Adrenal gland (tissue), 12 donors: ENCODE measurements around the gene ANKS6. TPM values are rescaled to one million over a fixed set of nuclear protein-coding genes. Genes with fewer than 3 reads are reported as not detected.

ENCODE experiments used
- DNase-seq, 7 donors: peaks; one replicate each; pipeline ENCODE4 v3.0.0-alpha.2; 2019 to 2020
- H3K27ac ChIP-seq, 5 donors: fragments of 200-600 bp; sonication (generic) in 4 of 5; 1 replicate in 3 of 5; 2 replicates in 2 of 5; pipeline versions ENCODE4 v1.5.1 to v1.8.0; 2016 to 2020; ENCODE audit warnings: mild to moderate bottlenecking in 1 of 5
- H3K27me3 ChIP-seq: fragments of 200-600 bp; 2 replicates; pipeline ENCODE4 v1.8.0; 2021
- H3K36me3 ChIP-seq, 2 donors: fragments of 200-600 bp; replicated peaks in 1 of 2; 1 replicate in 1 of 2; 2 replicates in 1 of 2; pipeline versions ENCODE4 v1.5.1 to v1.8.0; 2018 to 2022
- H3K4me1 ChIP-seq, 2 donors: fragments of 200-600 bp; replicated peaks in 1 of 2; 1 replicate in 1 of 2; 2 replicates in 1 of 2; pipeline versions ENCODE4 v1.5.1 to v1.8.0; 2018 to 2021
- H3K4me3 ChIP-seq, 4 donors: fragments of 200-600 bp; sonication (generic) in 3 of 4; one replicate each; pipeline ENCODE4 v1.5.1; 2016 to 2018
- H3K9me3 ChIP-seq, 3 donors: fragments of 200-600 bp; sonication (generic) in 1 of 3; replicated peaks in 1 of 3; 1 replicate in 2 of 3; 2 replicates in 1 of 3; pipeline versions ENCODE4 v1.5.1 to v1.8.0; 2016 to 2021
- POLR2A ChIP-seq, 2 donors: fragments of 450-650 bp; IDR thresholded peaks; one replicate each; pipeline ENCODE4 v1.6.1; 2017; ENCODE audit warnings: antibody characterized with exemption in 2 of 2, mild to moderate bottlenecking in 2 of 2, moderate library complexity in 1 of 2
- WGBS, 4 donors: extraction: QIAGEN DNeasy Blood & Tissue Kit in 2 of 4; methylation state at CpG; one replicate each; pipeline versions ENCODE4 v1.1.5 to v1.1.7; 2013 to 2017; 5-methylcytosine and 5-hydroxymethylcytosine counted together
- intact Hi-C, 2 donors: fragments of 100-400 bp; cut with DNase I; formaldehyde crosslinking; loops; one replicate each; pipeline versions ENCODE4 v1.14.1 to v1.15.0; 2022 to 2023
- polyA plus RNA-seq, 3 donors: library from polyadenylated mRNA; stranded (reverse); fragments of 200-250 nt in 2 of 3; fragments of 350-450 nt in 1 of 3; fragmentation: Illumina TruSeq in 1 of 3; extraction: RNeasy Lipid Tissue Mini Kit (QIAGEN cat#74804) in 1 of 3; gene quantifications; one replicate each; pipeline ENCODE4 v1.2.3, GENCODE V29; 2013 to 2014
- total RNA-seq, 9 donors: library from RNA; depleted of rRNA in 4 of 9; stranded (reverse); fragments of >200 nt in 4 of 9; fragments of 120-200 nt in 1 of 9; fragmentation: NEBNext Ultra II Directional in 1 of 9; extraction: Animal tissue kit (Norgen Biotek cat#: 25700) in 1 of 9; gene quantifications; one replicate each; pipeline versions ENCODE4 v1.1.0 to v1.2.4, GENCODE V29; 2013 to 2023
- TF ChIP-seq, protein P1 (sequence below), 6 experiments: fragments of 450-650 bp in 4 of 6; fragments of 200-600 bp in 2 of 6; sonication (generic) in 1 of 6; IDR thresholded peaks; 1 replicate in 5 of 6; 2 replicates in 1 of 6; pipeline versions ENCODE4 v1.5.1 to v1.8.0; 2016 to 2021; ENCODE audit warnings: antibody characterized with exemption in 6 of 6, mild to moderate bottlenecking in 2 of 6, moderate library complexity in 1 of 6
- donor health status: healthy with polysubstance abuse.
- donor health status: Bipolar disorder and iron deficiency.
- donor health status: DM: yes; HTN: yes; CAD: no.
- donor health status: DM: no; HTN: no; CAD: no.
- donor health status: DM: no; HTN: no; CAD: no.
- donor health status: DM: yes; HTN: yes; CAD: no.

ANKS6 gene
- total and polyA plus RNA-seq, 12 donors: 4.3 to 28.4 (median 14.9) TPM

DNA sequence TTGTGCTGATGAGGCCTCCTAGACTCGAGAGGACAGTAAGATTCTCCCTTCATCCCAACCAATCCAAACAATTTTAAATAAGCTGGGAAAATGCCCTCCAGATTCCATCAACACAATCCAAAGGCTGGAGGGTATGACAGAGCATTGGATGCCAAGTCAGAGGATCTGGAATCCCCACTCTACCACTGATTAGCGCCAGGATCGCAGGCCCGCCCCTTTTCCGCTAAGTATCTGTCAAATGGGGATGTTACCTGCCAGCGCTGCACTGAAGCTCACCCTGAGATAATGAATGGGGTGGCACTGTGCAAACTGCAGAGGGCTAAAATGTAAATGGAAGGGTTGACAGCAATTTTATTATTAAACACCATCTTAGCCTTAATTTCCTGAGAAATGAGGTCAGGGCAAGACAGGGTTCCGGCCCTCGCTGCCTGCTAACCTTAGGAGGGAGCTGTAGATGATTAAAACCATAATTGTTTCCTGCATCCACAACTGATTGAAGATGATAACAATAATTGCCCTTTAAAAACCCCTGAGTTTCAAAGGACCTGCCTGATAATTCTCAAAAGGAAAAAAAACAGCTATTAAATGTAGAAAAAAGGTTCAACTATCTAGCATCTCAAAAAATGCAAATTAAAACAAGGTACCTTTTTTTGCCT is 56.0 kb downstream of the ANKS6 start:
- 89 to 90% (median 90%) methylated on average over 8 of the region's 8 CpGs for WGBS, 4 donors

DNA sequence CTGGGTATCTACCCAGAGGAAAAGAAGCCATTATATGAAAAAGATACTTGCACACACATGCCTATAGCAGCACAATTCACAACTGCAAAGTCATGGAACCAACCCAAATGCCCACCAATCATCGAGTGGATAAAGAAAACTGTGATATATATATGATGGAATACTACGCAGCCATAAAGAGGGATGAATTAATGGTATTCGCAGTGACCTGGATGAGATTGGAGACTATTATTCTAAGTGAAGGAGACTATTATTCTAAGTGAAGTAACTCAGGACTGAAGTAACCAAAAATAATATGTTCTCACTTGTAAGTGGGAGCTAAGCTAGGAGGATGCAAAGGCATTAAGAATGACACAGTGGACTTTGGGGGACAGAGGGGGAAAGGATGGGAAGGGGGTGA is 57.6 kb downstream of the ANKS6 start:
- no peak overlapping the region for H3K27ac ChIP-seq
- intact Hi-C loops: no loop called here
- H3K36me3 ChIP-seq: peaks cover 0 to 5% of the 10 kb centered on the region in 2 donors
- no peaks in the 10 kb centered on the region for H3K4me1 ChIP-seq
- no peaks in the 10 kb centered on the region for H3K27me3 ChIP-seq
- TF ChIP-seq POLR2A (IDR thresholded peaks at IDR 0.05): no peak
- TF ChIP-seq, protein P1, sequence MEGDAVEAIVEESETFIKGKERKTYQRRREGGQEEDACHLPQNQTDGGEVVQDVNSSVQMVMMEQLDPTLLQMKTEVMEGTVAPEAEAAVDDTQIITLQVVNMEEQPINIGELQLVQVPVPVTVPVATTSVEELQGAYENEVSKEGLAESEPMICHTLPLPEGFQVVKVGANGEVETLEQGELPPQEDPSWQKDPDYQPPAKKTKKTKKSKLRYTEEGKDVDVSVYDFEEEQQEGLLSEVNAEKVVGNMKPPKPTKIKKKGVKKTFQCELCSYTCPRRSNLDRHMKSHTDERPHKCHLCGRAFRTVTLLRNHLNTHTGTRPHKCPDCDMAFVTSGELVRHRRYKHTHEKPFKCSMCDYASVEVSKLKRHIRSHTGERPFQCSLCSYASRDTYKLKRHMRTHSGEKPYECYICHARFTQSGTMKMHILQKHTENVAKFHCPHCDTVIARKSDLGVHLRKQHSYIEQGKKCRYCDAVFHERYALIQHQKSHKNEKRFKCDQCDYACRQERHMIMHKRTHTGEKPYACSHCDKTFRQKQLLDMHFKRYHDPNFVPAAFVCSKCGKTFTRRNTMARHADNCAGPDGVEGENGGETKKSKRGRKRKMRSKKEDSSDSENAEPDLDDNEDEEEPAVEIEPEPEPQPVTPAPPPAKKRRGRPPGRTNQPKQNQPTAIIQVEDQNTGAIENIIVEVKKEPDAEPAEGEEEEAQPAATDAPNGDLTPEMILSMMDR (IDR thresholded peaks at IDR 0.05): no peak
- WGBS, 4 donors: 91 to 98% (median 94%) methylated on average over 3 of the region's 3 CpGs
- H3K9me3 ChIP-seq: no peaks in the 10 kb centered on the region
- H3K4me3 ChIP-seq: no peak overlapping the region
- no peak for DNase-seq

More for the DNA sequence above, 56.0 kb downstream of the ANKS6 start:
- DNase-seq: no peak
- TF ChIP-seq POLR2A (IDR thresholded peaks at IDR 0.05): no peak
- TF ChIP-seq, protein P1 (IDR thresholded peaks at IDR 0.05): no peak
- H3K4me1 ChIP-seq: no peaks in the 10 kb centered on the region
- no peaks in the 10 kb centered on the region for H3K9me3 ChIP-seq
- intact Hi-C loops: no loop called here
- H3K36me3 ChIP-seq: peaks cover 0 to 7% of the 10 kb centered on the region in 2 donors
- no peak overlapping the region for H3K27ac ChIP-seq
- no peak overlapping the region for H3K4me3 ChIP-seq
- H3K27me3 ChIP-seq: no peaks in the 10 kb centered on the region

DNA sequence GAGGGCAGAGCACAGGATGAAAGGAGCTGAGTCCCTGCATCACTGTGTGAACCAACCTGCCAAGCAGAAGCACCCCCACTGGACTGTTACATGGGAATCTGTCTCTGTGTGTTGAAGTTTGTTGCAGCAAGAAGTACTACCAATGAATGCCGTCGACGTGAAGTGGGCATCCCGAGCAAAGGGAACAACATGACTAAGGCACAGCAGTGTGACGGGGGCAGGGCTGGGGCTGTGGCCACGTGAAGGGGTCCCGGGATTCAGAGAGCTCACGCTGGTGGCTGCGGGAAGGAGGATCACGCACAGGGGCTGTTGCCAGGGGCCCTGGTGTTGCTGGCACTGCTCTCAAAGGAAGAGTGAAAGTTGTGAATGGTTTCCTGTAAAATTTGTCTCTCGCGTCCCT is 60.1 kb downstream of the ANKS6 start:
- no peak overlapping the region for H3K27ac ChIP-seq
- intact Hi-C loops: no loop called here
- no peak overlapping the region for H3K4me3 ChIP-seq
- H3K4me1 ChIP-seq: no peaks in the 10 kb centered on the region
- H3K27me3 ChIP-seq: no peaks in the 10 kb centered on the region
- H3K9me3 ChIP-seq: no peaks in the 10 kb centered on the region
- 80 to 92% (median 88%) methylated on average over 12 of the region's 12 CpGs for WGBS, 4 donors
- TF ChIP-seq, protein P1 (IDR thresholded peaks at IDR 0.05): no peak
- no peak for TF ChIP-seq POLR2A (IDR thresholded peaks at IDR 0.05)
- no peak for DNase-seq
- peaks cover 0 to 5% of the 10 kb centered on the region in 2 donors for H3K36me3 ChIP-seq

DNA sequence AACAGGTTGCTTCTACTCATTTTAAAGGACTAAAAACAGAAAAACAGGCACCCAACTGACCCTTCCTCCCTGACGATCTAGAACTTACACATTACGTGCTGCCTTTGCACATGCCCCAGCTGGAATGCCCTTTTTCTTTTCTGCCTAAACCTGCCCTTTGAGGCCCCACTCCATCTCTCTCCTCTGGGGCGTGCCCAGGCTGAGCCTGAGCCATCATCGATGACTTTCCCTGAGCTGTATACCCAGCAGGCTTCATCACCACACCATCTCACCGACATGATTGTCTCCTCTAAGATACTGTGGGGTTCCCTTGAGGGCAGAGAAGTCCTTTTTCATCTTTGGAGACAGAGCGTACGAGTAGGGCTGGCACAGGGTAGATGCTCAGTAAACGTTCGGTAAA is 63.6 kb downstream of the ANKS6 start:
- H3K9me3 ChIP-seq: no peaks in the 10 kb centered on the region
- WGBS, 4 donors: 93 to 95% (median 94%) methylated on average over 9 of the region's 9 CpGs
- H3K36me3 ChIP-seq: peaks cover 0 to 5% of the 10 kb centered on the region in 2 donors
- intact Hi-C loops: no loop called here
- no peak for DNase-seq
- H3K4me3 ChIP-seq: no peak overlapping the region
- no peak overlapping the region for H3K27ac ChIP-seq
- no peaks in the 10 kb centered on the region for H3K27me3 ChIP-seq
- TF ChIP-seq, protein P1 (IDR thresholded peaks at IDR 0.05): no peak
- no peak for TF ChIP-seq POLR2A (IDR thresholded peaks at IDR 0.05)
- H3K4me1 ChIP-seq: no peaks in the 10 kb centered on the region
